IMR-90 (cell line): Measurements from ENCODE around the gene NT5DC1. TPM values are rescaled to one million over a fixed set of nuclear protein-coding genes. Genes with fewer than 3 reads are reported as not detected.

Experiments used
- ATAC-seq: fragments of 200-7000 bp; cut with Tn5 transposase; 2 replicates; pipeline ENCODE4 v1.9.1; 2020; ENCODE audit warnings: low read depth, mild to moderate bottlenecking, moderate library complexity
- BruUV-seq: library from RNA; stranded (reverse); fragments of 400-500 nt; replicated peaks from 2 replicates; lab custom pipeline; 2021; lab: Mats Ljungman, UMichigan
- CTCF ChIA-PET: fragments of 300-600 bp; formaldehyde crosslinking; extraction: SDS; loops from one replicate; lab custom pipeline; 2021; ENCODE audit warnings: antibody characterized with exemption; lab: Yijun Ruan, JAX
- POLR2A ChIA-PET: fragments of 300-600 bp; sonication (Branson Sonifier 250); formaldehyde crosslinking; loops from one replicate; lab custom pipeline; 2022; ENCODE audit warnings: antibody characterized with exemption; ENCODE audit not compliant: unreplicated experiment; lab: Charles Lee
- DNase-seq: peaks from one replicate; pipeline ENCODE4 v3.0.0; 2013
- H2AFZ ChIP-seq: replicated peaks from 2 replicates; pipeline ENCODE3; 2013; ENCODE audit warnings: low read length, mild to moderate bottlenecking; ENCODE audit not compliant: poor library complexity
- H2AK5ac ChIP-seq: 2 replicates; pipeline ENCODE4 v1.6.1; 2013; ENCODE audit warnings: low read depth, low read length, inconsistent platforms
- H2AK9ac ChIP-seq: replicated peaks from 2 replicates; pipeline ENCODE3; 2013; ENCODE audit warnings: mild to moderate bottlenecking, low read depth, low read length, moderate library complexity; ENCODE audit not compliant: poor library complexity
- H2BK120ac ChIP-seq: 2 replicates; pipeline ENCODE4 v1.6.1; 2013; ENCODE audit warnings: low read depth, low read length, inconsistent platforms
- H2BK15ac ChIP-seq: 3 replicates; pipeline ENCODE4 v1.6.1; 2013; ENCODE audit warnings: low read depth, low read length, inconsistent platforms
- H2BK20ac ChIP-seq: 2 replicates; pipeline ENCODE4 v1.6.1; 2013; ENCODE audit warnings: low read depth, mild to moderate bottlenecking, inconsistent platforms, low read length, moderate library complexity
- H2BK5ac ChIP-seq: 2 replicates; pipeline ENCODE4 v1.6.1; 2013; ENCODE audit warnings: mild to moderate bottlenecking, low read depth, low read length, inconsistent platforms; ENCODE audit not compliant: poor library complexity, severe bottlenecking
- H3K14ac ChIP-seq: replicated peaks from 2 replicates; pipeline ENCODE4 v1.6.1; 2013; ENCODE audit warnings: low read depth, low read length, inconsistent platforms
- H3K18ac ChIP-seq: 2 replicates; pipeline ENCODE4 v1.6.1; 2013; ENCODE audit warnings: low read depth, low read length, control low read depth
- H3K23ac ChIP-seq: 2 replicates; pipeline ENCODE4 v1.6.1; 2013; ENCODE audit warnings: low read depth, low read length, inconsistent platforms
- H3K27ac ChIP-seq: 2 replicates; pipeline ENCODE4 v1.5.1; 2013; ENCODE audit warnings: mild to moderate bottlenecking, control low read depth, low read length; ENCODE audit not compliant: insufficient read depth
- H3K27me3 ChIP-seq: 2 replicates; pipeline ENCODE4 v1.6.1; 2013; ENCODE audit warnings: low read length; ENCODE audit not compliant: control insufficient read depth, insufficient read depth
- H3K36me3 ChIP-seq: 2 replicates; pipeline ENCODE4 v1.6.1; 2013; ENCODE audit warnings: low read length, mixed read lengths; ENCODE audit not compliant: control insufficient read depth, insufficient read depth
- H3K4ac ChIP-seq: 2 replicates; pipeline ENCODE4 v1.6.1; 2013; ENCODE audit warnings: low read depth, low read length, inconsistent platforms
- H3K4me1 ChIP-seq: 2 replicates; pipeline ENCODE4 v1.6.1; 2013; ENCODE audit warnings: low read length, mixed read lengths; ENCODE audit not compliant: control insufficient read depth, insufficient read depth
- H3K4me2 ChIP-seq: 2 replicates; pipeline ENCODE4 v1.6.1; 2013; ENCODE audit warnings: low read depth, mild to moderate bottlenecking, control low read depth, low read length, moderate library complexity
- H3K4me3 ChIP-seq: 2 replicates; pipeline ENCODE4 v1.5.1; 2013; ENCODE audit warnings: low read depth, mild to moderate bottlenecking, control low read depth, low read length, moderate library complexity; ENCODE audit not compliant: insufficient read depth
- H3K56ac ChIP-seq: 2 replicates; pipeline ENCODE4 v1.6.1; 2013; ENCODE audit warnings: low read length, inconsistent platforms; ENCODE audit not compliant: insufficient read depth; ENCODE audit errors: extremely low read depth
- H3K79me1 ChIP-seq, 2 experiments: 2 replicates each; pipeline ENCODE4 v1.6.1; 2013; ENCODE audit warnings: low read length in 2 of 2, inconsistent platforms in 1 of 2, low read depth in 1 of 2
- H3K9ac ChIP-seq: 2 replicates; pipeline ENCODE4 v1.6.1; 2013; ENCODE audit warnings: low read depth, low read length, control low read depth
- H3K9me1 ChIP-seq: 2 replicates; pipeline ENCODE4 v1.6.1; 2013; ENCODE audit warnings: low read length, inconsistent platforms; ENCODE audit not compliant: insufficient read depth
- H3K9me3 ChIP-seq: 2 replicates; pipeline ENCODE4 v1.6.1; 2013; ENCODE audit warnings: low read length; ENCODE audit not compliant: control insufficient read depth, insufficient read depth
- H4K20me1 ChIP-seq: 2 replicates; pipeline ENCODE4 v1.6.1; 2013; ENCODE audit warnings: low read length, inconsistent platforms; ENCODE audit not compliant: insufficient read depth
- H4K5ac ChIP-seq: 2 replicates; pipeline ENCODE4 v1.6.1; 2013; ENCODE audit warnings: mild to moderate bottlenecking, low read depth, low read length, control low read depth
- H4K8ac ChIP-seq, 2 experiments: 2 replicates each; pipeline ENCODE4 v1.6.1; 2013; ENCODE audit warnings: low read depth in 2 of 2, low read length in 2 of 2, control low read depth in 1 of 2, inconsistent platforms in 1 of 2
- H4K91ac ChIP-seq: 2 replicates; pipeline ENCODE4 v1.6.1; 2013; ENCODE audit warnings: low read depth, low read length, inconsistent platforms; ENCODE audit not compliant: insufficient read depth
- BHLHE40 ChIP-seq: fragments of 150-350 bp; IDR thresholded peaks from 2 replicates; pipeline ENCODE4 v1.6.1; 2016; ENCODE audit warnings: mild to moderate bottlenecking, low read depth, low read length
- CEBPB ChIP-seq: IDR thresholded peaks from 2 replicates; pipeline ENCODE4 v1.6.1; 2012; ENCODE audit warnings: low read depth, low read length, improper control_type of control experiment
- MAFK ChIP-seq: IDR thresholded peaks from 2 replicates; pipeline ENCODE4 v1.6.1; 2012; ENCODE audit warnings: low read depth, low read length, improper control_type of control experiment
- MAZ ChIP-seq: IDR thresholded peaks from 2 replicates; pipeline ENCODE4 v1.6.1; 2012; ENCODE audit warnings: low read depth, mild to moderate bottlenecking, low read length, improper control_type of control experiment, moderate library complexity, borderline replicate concordance
- SMC3 ChIP-seq: fragments of 150-350 bp; IDR thresholded peaks from 2 replicates; pipeline ENCODE4 v1.6.1; 2016; ENCODE audit warnings: low read depth, mild to moderate bottlenecking, antibody characterized with exemption, low read length, moderate library complexity
- WGBS, 2 experiments: methylation state at CpG; one replicate each; pipeline versions ENCODE4 v1.1.5 to v1.1.7; 2013; ENCODE audit warnings: missing lambda C conversion rate in 2 of 2; ENCODE audit not compliant: insufficient read length in 1 of 2; ENCODE audit errors: extremely low coverage in 2 of 2; 5-methylcytosine and 5-hydroxymethylcytosine counted together
- dilution Hi-C: fragments of 300-500 bp; cut with HindIII; formaldehyde crosslinking; loops from one replicate; pipeline ENCODE4 v1.14.3; 2018; ENCODE audit warnings: low sequenced_read_pairs; ENCODE audit not compliant: unreplicated experiment
- in situ Hi-C: fragments of 300-500 bp; cut with MboI; formaldehyde crosslinking; loops from 3 replicates; pipeline ENCODE4 v1.14.3; 2019; ENCODE audit warnings: low sequenced_read_pairs, inconsistent platforms, mixed read lengths
- intact Hi-C: fragments of 100-400 bp; cut with micrococcal nuclease; formaldehyde crosslinking; loops from 2 replicates; pipeline ENCODE4 v1.10.0; 2022
- polyA plus RNA-seq, 3 experiments: library from polyadenylated mRNA; depleted of rRNA; stranded (reverse); fragments of >200 nt; gene quantifications; 2 replicates each; pipeline ENCODE4 v1.2.3, GENCODE V29; 2012; ENCODE audit warnings: low replicate concordance in 1 of 3
- total RNA-seq: library from RNA; depleted of rRNA; stranded (reverse); fragments of >200 nt; gene quantifications from 2 replicates; pipeline ENCODE4 v1.2.3, GENCODE V29; 2012

Gene NT5DC1
- total and polyA plus RNA-seq, 2 of the 4 experiments (the other 2 are of a cell fraction): 11.7 to 16.8 TPM

DNA sequence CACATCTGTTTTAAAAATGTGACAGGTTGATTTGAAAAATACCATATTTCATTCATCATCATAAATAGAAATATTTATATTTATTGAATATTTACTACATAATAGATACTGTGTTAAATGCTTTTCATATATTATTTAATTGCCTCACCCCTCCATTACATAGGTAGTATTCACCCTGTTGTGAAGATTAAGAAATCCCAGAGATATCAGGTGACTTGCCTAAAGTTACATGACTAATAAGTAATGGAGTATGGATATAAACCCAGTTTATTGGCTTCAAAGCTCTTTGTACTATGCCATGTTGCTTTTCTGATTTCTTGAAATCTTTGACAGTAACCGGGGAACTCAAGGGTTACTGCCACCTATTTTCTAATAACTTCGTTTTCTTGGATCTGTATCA, 189.2 kb downstream of the NT5DC1 start:
- intact Hi-C loops: loop anchor here (2.0 to 5.0 kb wide), 3 partner anchors 82 to 152 kb away; partner anchors contain the start of gene DSE
- dilution Hi-C loops: no loop called here
- ATAC-seq: no peak

More for the DNA sequence above, 189.2 kb downstream of the NT5DC1 start:
- no peak for DNase-seq
- H3K27ac ChIP-seq: no peak overlapping the region
- no TSS peak for BruUV-seq
- no peak overlapping the region for H3K4me2 ChIP-seq
- H2AK9ac ChIP-seq: no peak overlapping the region
- peaks cover 0 to 3% of the 10 kb centered on the region in 2 experiments; a peak in 2 of 4 replicates for H3K79me1 ChIP-seq
- no CpG with 5 or more reads among the region's 2 CpGs for WGBS, 2 experiments
- no peak overlapping the region for H2BK20ac ChIP-seq
- H2BK120ac ChIP-seq: no peak overlapping the region
- ChIA-PET POLR2A (no interaction called here), CTCF (interaction anchor here (0.6 to 1.2 kb wide), 2 partner anchors 157 to 241 kb away, joined by 3 read pairs; no protein-coding TSS in a partner anchor)
- no peaks in the 10 kb centered on the region for H3K36me3 ChIP-seq
- H3K23ac ChIP-seq: no peak overlapping the region
- H3K14ac ChIP-seq: no peak overlapping the region
- no peak overlapping the region for H4K91ac ChIP-seq
- no peak overlapping the region for H4K5ac ChIP-seq
- no peak overlapping the region for H3K56ac ChIP-seq
- H2AK5ac ChIP-seq: no peak overlapping the region
- no peak overlapping the region for H2AFZ ChIP-seq
- H3K9me3 ChIP-seq: no peaks in the 10 kb centered on the region
- no peak overlapping the region for H2BK15ac ChIP-seq
- in situ Hi-C loops: loop anchor here (10.0 to 25.0 kb wide), 2 partner anchors 147 to 245 kb away; no protein-coding TSS in a partner anchor
- no peaks in the 10 kb centered on the region for H4K20me1 ChIP-seq
- H3K9me1 ChIP-seq: no peaks in the 10 kb centered on the region
- H2BK5ac ChIP-seq: no peak overlapping the region
- no peak overlapping the region for H3K9ac ChIP-seq
- H3K4me3 ChIP-seq: no peak overlapping the region
- no peak overlapping the region for H3K18ac ChIP-seq
- H4K8ac ChIP-seq: no peak overlapping the region
- H3K4me1 ChIP-seq: no peaks in the 10 kb centered on the region; the same call in 1 of the 2 replicates
- no peak for TF ChIP-seq BHLHE40
- no peak for TF ChIP-seq MAFK
- TF ChIP-seq MAZ: no peak
- no peak for TF ChIP-seq SMC3
- no peak for TF ChIP-seq CEBPB
- H3K4ac ChIP-seq: no peak overlapping the region
- no peaks in the 10 kb centered on the region for H3K27me3 ChIP-seq
